GM12878 (cell line): ENCODE measurements around the gene SLC35G6. TPM values are rescaled to one million over a fixed set of nuclear protein-coding genes. Genes with fewer than 3 reads are reported as not detected.

Experiments
- ATAC-seq: fragments of 200-7000 bp; cut with Tn5 transposase; 3 replicates; pipeline ENCODE4 v1.9.1; 2020; ENCODE audit warnings: mild to moderate bottlenecking, moderate library complexity
- BruUV-seq: library from RNA; stranded (reverse); fragments of 400-500 nt; replicated peaks from 2 replicates; lab custom pipeline; 2021; lab: Mats Ljungman, UMichigan
- CTCF ChIA-PET: fragments of 300-600 bp; sonication (Branson Sonifier 250); formaldehyde crosslinking; extraction: SDS; loops from one replicate; lab custom pipeline; 2021; ENCODE audit warnings: inconsistent platforms; lab: Yijun Ruan, JAX
- POLR2A ChIA-PET: fragments of 350-600 bp; formaldehyde crosslinking; extraction: SDS; loops from one replicate; lab custom pipeline; 2021; ENCODE audit warnings: inconsistent platforms; lab: Charles Lee
- RAD21 ChIA-PET: fragments of 300-600 bp; sonication (Branson Sonifier 250); formaldehyde crosslinking; loops from one replicate; lab custom pipeline; 2023; ENCODE audit warnings: antibody characterized with exemption; ENCODE audit not compliant: unreplicated experiment; lab: Charles Lee
- SMC1A ChIA-PET: fragments of 300-600 bp; sonication (Branson Sonifier 250); formaldehyde crosslinking; loops from one replicate; lab custom pipeline; 2023; ENCODE audit not compliant: unreplicated experiment, uncharacterized antibody; lab: Charles Lee
- DNase-seq: peaks from one replicate; pipeline ENCODE4 v3.0.0-alpha.2; 2011; ENCODE audit warnings: low read depth, low spot score
- FAIRE-seq: peaks from 3 replicates; lab custom pipeline; 2011; peaks lifted over from hg19 to GRCh38; lab: Jason Lieb, UNC
- H2AFZ ChIP-seq: 2 replicates; pipeline ENCODE4 v1.6.0; 2011; ENCODE audit warnings: low read depth, low read length, control low read depth; ENCODE audit not compliant: control insufficient read depth
- H3K27ac ChIP-seq: 2 replicates; pipeline ENCODE4 v1.5.1; 2011; ENCODE audit warnings: control low read depth; ENCODE audit not compliant: control insufficient read depth, insufficient read depth
- H3K27me3 ChIP-seq, 2 experiments: replicated peaks in 1 of 2; 2 replicates each; pipeline versions ENCODE4 v1.6.0 to v1.6.1; 2011; ENCODE audit warnings: low read length in 1 of 2; ENCODE audit not compliant: control insufficient read depth in 2 of 2, insufficient read depth in 2 of 2
- H3K36me3 ChIP-seq, 2 experiments: 2 replicates each; pipeline ENCODE4 v1.5.1; 2011; ENCODE audit warnings: low read length in 1 of 2; ENCODE audit not compliant: control insufficient read depth in 2 of 2, insufficient read depth in 2 of 2
- H3K4me1 ChIP-seq: 2 replicates; pipeline ENCODE4 v1.6.1; 2011; ENCODE audit warnings: mild to moderate bottlenecking, low read length, moderate library complexity, mixed read lengths; ENCODE audit not compliant: control insufficient read depth, insufficient read depth
- H3K4me2 ChIP-seq: 2 replicates; pipeline ENCODE4 v1.6.0; 2011; ENCODE audit warnings: control low read depth; ENCODE audit not compliant: control insufficient read depth, insufficient read depth
- H3K4me3 ChIP-seq: fragments of 200-600 bp; sonication (generic); 2 replicates; pipeline ENCODE4 v1.5.1; 2016
- H3K79me2 ChIP-seq: 2 replicates; pipeline ENCODE4 v1.6.0; 2011; ENCODE audit warnings: low read length; ENCODE audit not compliant: control insufficient read depth, insufficient read depth
- H3K9ac ChIP-seq: 2 replicates; pipeline ENCODE4 v1.8.0; 2011; ENCODE audit warnings: low read length, control low read depth, mixed read lengths; ENCODE audit not compliant: control insufficient read depth, insufficient read depth
- H3K9me3 ChIP-seq: replicated peaks from 3 replicates; pipeline ENCODE4 v1.5.1; 2011; ENCODE audit warnings: mild to moderate bottlenecking, low read length; ENCODE audit not compliant: control insufficient read depth, insufficient read depth
- H4K20me1 ChIP-seq: 2 replicates; pipeline ENCODE4 v1.6.0; 2011; ENCODE audit not compliant: control insufficient read depth, insufficient read depth
- ATF7 ChIP-seq: fragments of 450-650 bp; IDR thresholded peaks from 2 replicates; pipeline ENCODE4 v1.6.1; 2016; ENCODE audit warnings: low read depth, mild to moderate bottlenecking
- CHD2 ChIP-seq: IDR thresholded peaks from 2 replicates; pipeline ENCODE4 v1.6.1; 2011; ENCODE audit warnings: low read depth, low read length, improper control_type of control experiment, borderline replicate concordance
- POLR2AphosphoS5 ChIP-seq: IDR thresholded peaks from 2 replicates; pipeline ENCODE4 v1.6.1; 2011; ENCODE audit warnings: mild to moderate bottlenecking, low read length, inconsistent platforms
- RB1 ChIP-seq: fragments of 450-650 bp; formaldehyde crosslinking; IDR thresholded peaks from 2 replicates; pipeline ENCODE4 v1.6.1; 2017; ENCODE audit warnings: mild to moderate bottlenecking, borderline replicate concordance
- TCF7 ChIP-seq: IDR thresholded peaks from 2 replicates; pipeline ENCODE4 v1.6.1; 2014; ENCODE audit warnings: antibody characterized with exemption, borderline replicate concordance
- WGBS: methylation state at CpG from one replicate; pipeline ENCODE4 v1.1.6; 2016; ENCODE audit warnings: low lambda C conversion rate; ENCODE audit not compliant: insufficient replicate concordance, insufficient coverage; ENCODE audit errors: missing lambda C conversion rate; 5-methylcytosine and 5-hydroxymethylcytosine counted together
- in situ Hi-C: fragments of 300-500 bp; cut with MboI; formaldehyde crosslinking; loops from 9 replicates; pipeline ENCODE4 v1.14.3; 2018; ENCODE audit warnings: mixed read lengths
- intact Hi-C: fragments of 100-400 bp; cut with micrococcal nuclease; formaldehyde crosslinking; loops from one replicate; pipeline ENCODE4 v1.14.2; 2022; ENCODE audit not compliant: unreplicated experiment
- polyA plus RNA-seq, 11 experiments: library from polyadenylated mRNA; depleted of rRNA in 4 of 11; unstranded in 6 of 11; stranded (reverse) in 5 of 11; fragments of >200 nt; fragmentation: Nextera tagmentation in 4 of 11; fragmentation: Illumina TruSeq in 1 of 11; extraction: Ambion mirVana in 4 of 11; extraction: Trizol in 1 of 11; gene quantifications; 1 replicate in 1 of 11; 2 replicates in 10 of 11; pipeline versions ENCODE4 v1.2.1 to v1.2.3, GENCODE V29; 2011 to 2016; ENCODE audit warnings: inconsistent platforms in 2 of 11, missing spikeins in 2 of 11, low read depth in 1 of 11
- total RNA-seq, 4 experiments: library from RNA; depleted of rRNA in 3 of 4; stranded (reverse); fragments of >200 nt in 3 of 4; fragmentation: Illumina TruSeq in 1 of 4; extraction: Trizol in 1 of 4; gene quantifications; 2 replicates each; pipeline versions ENCODE4 v1.2.1 to v1.2.3, GENCODE V29; 2013 to 2021
- TF ChIP-seq, protein P1 (sequence below): IDR thresholded peaks from 2 replicates; pipeline ENCODE4 v1.6.1; 2011; ENCODE audit warnings: mild to moderate bottlenecking, low read depth, low read length, moderate library complexity; ENCODE audit not compliant: insufficient replicate concordance

Gene SLC35G6
- total and polyA plus RNA-seq, 10 of the 15 experiments (the other 5 are each of a cell fraction or from before 2014, with no cell fraction given) = 0.20 TPM; not detected in 9

DNA sequence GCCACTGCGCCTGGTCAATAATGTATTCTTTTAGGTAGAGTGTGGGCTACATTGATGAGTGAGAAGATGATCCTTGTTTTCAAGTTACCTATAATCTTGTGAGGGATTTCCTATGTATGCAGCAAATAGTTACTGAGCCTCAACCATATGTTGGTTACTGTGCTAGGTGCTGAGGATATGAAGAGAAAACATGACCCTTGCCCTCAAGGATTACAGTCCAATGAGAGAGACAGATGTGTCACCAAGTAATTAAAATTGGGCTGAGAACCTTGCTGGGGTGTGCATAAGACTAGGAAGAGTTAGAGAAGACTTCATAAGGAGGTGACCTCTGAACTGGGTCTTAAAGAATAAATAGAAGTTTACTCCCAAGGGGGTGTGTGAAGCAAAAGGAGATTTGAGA lies 10.3 kb downstream of the SLC35G6 start:
- H3K36me3 ChIP-seq = peaks cover 8 to 19% of the 10 kb centered on the region in 2 experiments
- intact Hi-C loops (no loop called here), in situ Hi-C loops (no loop called here)
- no peak overlapping the region for H3K4me3 ChIP-seq
- no peak overlapping the region for H3K9ac ChIP-seq
- DNase-seq (no peak), FAIRE-seq (no peak), ATAC-seq (no peak)
- no peak overlapping the region for H2AFZ ChIP-seq
- H4K20me1 ChIP-seq = peaks cover 9% of the 10 kb centered on the region
- H3K4me2 ChIP-seq = peak overlapping the region; percentile 25; the same call in 1 of the 2 replicates
- TF ChIP-seq, protein P1, sequence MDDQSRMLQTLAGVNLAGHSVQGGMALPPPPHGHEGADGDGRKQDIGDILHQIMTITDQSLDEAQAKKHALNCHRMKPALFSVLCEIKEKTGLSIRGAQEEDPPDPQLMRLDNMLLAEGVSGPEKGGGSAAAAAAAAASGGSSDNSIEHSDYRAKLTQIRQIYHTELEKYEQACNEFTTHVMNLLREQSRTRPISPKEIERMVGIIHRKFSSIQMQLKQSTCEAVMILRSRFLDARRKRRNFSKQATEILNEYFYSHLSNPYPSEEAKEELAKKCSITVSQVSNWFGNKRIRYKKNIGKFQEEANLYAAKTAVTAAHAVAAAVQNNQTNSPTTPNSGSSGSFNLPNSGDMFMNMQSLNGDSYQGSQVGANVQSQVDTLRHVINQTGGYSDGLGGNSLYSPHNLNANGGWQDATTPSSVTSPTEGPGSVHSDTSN = no peak
- TF ChIP-seq RB1 (no peak), TCF7 (no peak), ATF7 (no peak)
- RAD21 ChIA-PET = interaction anchor here (0.8 kb wide), 1 partner anchor 69 kb away, joined by 3 read pairs; no protein-coding TSS in a partner anchor
- no peaks in the 10 kb centered on the region for H3K27me3 ChIP-seq
- WGBS = 90% methylated on average over 1 of the region's 1 CpG
- POLR2A ChIA-PET = interaction anchor here (1.1 to 1.5 kb wide), 2 partner anchors 50 to 52 kb away, joined by 4 to 8 read pairs; no protein-coding TSS in a partner anchor
- H3K9me3 ChIP-seq = no peaks in the 10 kb centered on the region
- H3K4me1 ChIP-seq = no peaks in the 10 kb centered on the region
- SMC1A ChIA-PET = interaction anchor here (1.4 to 3.7 kb wide), 2 partner anchors 50 to 69 kb away, joined by 3 to 11 read pairs; no protein-coding TSS in a partner anchor
- BruUV-seq = no TSS peak
- H3K27ac ChIP-seq = no peak overlapping the region
- H3K79me2 ChIP-seq = peaks cover 79% of the 10 kb centered on the region
- CTCF ChIA-PET = interaction anchor here (0.7 to 2.2 kb wide), 6 partner anchors 22 to 136 kb away, joined by 3 to 5 read pairs (median 3); partner anchors contain the start of gene TMEM102

DNA sequence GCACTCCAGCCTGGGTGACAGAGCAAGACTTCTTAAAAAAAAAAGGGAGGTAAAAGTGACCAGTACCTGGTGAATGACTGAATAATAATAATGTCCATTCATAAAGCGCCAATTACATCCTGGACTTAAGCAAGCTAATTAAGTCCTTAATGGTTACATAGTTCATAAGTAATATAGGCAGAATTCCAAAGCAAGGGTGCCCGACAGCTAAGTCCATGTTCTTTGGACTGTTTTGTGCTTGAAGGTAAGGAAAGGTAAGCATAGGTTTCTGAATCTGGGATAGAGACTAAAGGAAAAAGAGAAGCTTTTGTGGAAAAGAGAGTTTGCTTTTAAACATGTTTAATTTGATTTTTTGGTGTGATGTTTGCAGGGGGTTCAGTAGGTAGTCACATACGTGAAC lies 12.7 kb downstream of the SLC35G6 start:
- Histone ChIP-seq H4K20me1 (peaks cover 9% of the 10 kb centered on the region), H3K27ac (no peak overlapping the region), H2AFZ (no peak overlapping the region), H3K79me2 (peaks cover 57% of the 10 kb centered on the region), H3K4me1 (no peaks in the 10 kb centered on the region), H3K9ac (no peak overlapping the region)
- ChIA-PET POLR2A (interaction anchor here (0.6 kb wide), 1 partner anchor 198 kb away, joined by 3 read pairs; no protein-coding TSS in a partner anchor), SMC1A (interaction anchor here (1.2 to 3.7 kb wide), 3 partner anchors 58 to 67 kb away, joined by 3 to 11 read pairs (median 5); partner anchors contain the start of gene TNFSF13), RAD21 (no interaction called here)
- intact Hi-C loops (no loop called here), in situ Hi-C loops (no loop called here)
- FAIRE-seq (no peak), DNase-seq (no peak)
- TF ChIP-seq POLR2AphosphoS5 = 0 out of 2 replicates have a peak, but pooled peaks have one; percentile 24
- TF ChIP-seq CHD2 = no peak
- TF ChIP-seq, all 136 proteins: peak for 1
- no TSS peak for BruUV-seq
- Histone ChIP-seq H3K9me3 (no peaks in the 10 kb centered on the region), H3K27me3 (no peaks in the 10 kb centered on the region), H3K4me2 (no peak overlapping the region), H3K4me3 (no peak overlapping the region), H3K36me3 (peaks cover 26 to 35% of the 10 kb centered on the region in 2 experiments)
- no peak for ATAC-seq
- WGBS = 100% methylated on average over 3 of the region's 3 CpGs
- CTCF ChIA-PET = interaction anchor here (0.6 to 1.2 kb wide), 3 partner anchors 35 to 66 kb away, joined by 3 read pairs; no protein-coding TSS in a partner anchor
